ENCODE data around the gene UROC1. TPM values are rescaled to one million over a fixed set of nuclear protein-coding genes. Genes with fewer than 3 reads are reported as not detected.

Gene UROC1
- total and polyA plus RNA-seq, 2 of the 4 experiments (the other 2 are of a cell fraction), result not detected

DNA sequence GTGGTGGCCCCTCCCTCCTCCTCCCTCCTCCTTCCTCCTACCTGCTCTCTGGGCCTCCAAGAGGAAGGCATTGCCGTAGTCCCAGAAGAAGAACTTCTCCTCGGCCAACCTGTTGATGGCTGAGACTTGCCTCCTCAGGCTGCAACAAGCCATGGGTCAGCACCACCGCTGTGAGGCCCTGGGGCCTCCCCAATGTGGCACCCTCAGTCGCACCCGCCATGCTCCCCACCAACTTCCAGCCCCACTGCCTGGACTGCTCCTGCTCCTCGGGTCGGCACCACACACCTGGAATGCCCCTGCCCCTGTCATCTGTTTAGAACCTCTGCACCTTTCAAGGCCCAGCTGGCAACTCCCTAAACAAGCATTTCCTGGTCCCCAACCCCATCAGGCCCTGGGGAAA, 17.6 kb downstream of the UROC1 start:
- Histone ChIP-seq H3K27me3 (ENCODE audit: control insufficient read depth, insufficient read depth, low read length) (peaks cover 20% of the 10 kb centered on the region; the same call in 1 of the 2 replicates), H4K91ac (ENCODE audit: insufficient read depth, low read depth, low read length) (no peak overlapping the region), H3K14ac (replicated peaks; ENCODE audit: low read depth, low read length) (no peak overlapping the region), H2AFZ (replicated peaks; ENCODE audit: low read length, poor library complexity) (no peak overlapping the region), H3K36me3 (ENCODE audit: control insufficient read depth, insufficient read depth, low read length) (no peaks in the 10 kb centered on the region), H3K56ac (ENCODE audit: extremely low read depth, insufficient read depth, low read length) (no peak overlapping the region), H3K4me2 (ENCODE audit: low read depth, low read length) (no peak overlapping the region), H4K20me1 (ENCODE audit: insufficient read depth, low read length) (no peaks in the 10 kb centered on the region), H3K9me3 (ENCODE audit: control insufficient read depth, insufficient read depth, low read length) (no peaks in the 10 kb centered on the region), H4K5ac (ENCODE audit: low read depth, low read length) (no peak overlapping the region), H3K4me3 (ENCODE audit: insufficient read depth, low read depth, low read length) (no peak overlapping the region), H3K18ac (ENCODE audit: low read depth, low read length) (no peak overlapping the region), H3K79me1 (ENCODE audit: low read depth in 1 of 2, low read length in 2 of 2) (no peaks in the 10 kb centered on the region), H3K9me1 (ENCODE audit: insufficient read depth, low read length) (no peaks in the 10 kb centered on the region), H3K27ac (ENCODE audit: insufficient read depth, low read length) (no peak overlapping the region), H2BK120ac (ENCODE audit: low read depth, low read length) (no peak overlapping the region), H2BK5ac (ENCODE audit: low read depth, low read length, poor library complexity, severe bottlenecking) (no peak overlapping the region), H3K4ac (ENCODE audit: low read depth, low read length) (no peak overlapping the region), H3K9ac (ENCODE audit: low read depth, low read length) (no peak overlapping the region), H4K8ac (ENCODE audit: low read depth in 2 of 2, low read length in 2 of 2) (no peak overlapping the region), H3K4me1 (ENCODE audit: control insufficient read depth, insufficient read depth, low read length) (no peaks in the 10 kb centered on the region), H2AK9ac (replicated peaks; ENCODE audit: low read depth, low read length, poor library complexity) (no peak overlapping the region), H3K23ac (ENCODE audit: low read depth, low read length) (no peak overlapping the region), H2AK5ac (ENCODE audit: low read depth, low read length) (no peak overlapping the region), H2BK15ac (ENCODE audit: low read depth, low read length) (no peak overlapping the region), H2BK20ac (ENCODE audit: low read depth, low read length) (no peak overlapping the region)
- WGBS, 2 experiments (ENCODE audit: extremely low coverage in 2 of 2, insufficient read length in 1 of 2), result 63% methylated on average over 4 of the region's 7 CpGs; no CpG with 5 or more reads in 1 of the 2 experiments
- no TSS peak for BruUV-seq (replicated peaks)
- ChIA-PET POLR2A (ENCODE audit: unreplicated experiment) (no interaction called here), CTCF (no interaction called here)
- no peak for ATAC-seq (ENCODE audit: low read depth)
- TF ChIP-seq BHLHE40 (IDR thresholded peaks at IDR 0.05; ENCODE audit: low read depth, low read length), result no peak
- no peak for TF ChIP-seq CHD1 (IDR thresholded peaks at IDR 0.05; ENCODE audit: low read depth, low read length)
- no peak for TF ChIP-seq MAZ (IDR thresholded peaks at IDR 0.05; ENCODE audit: borderline replicate concordance, low read depth, low read length)
- TF ChIP-seq RFX5 (IDR thresholded peaks at IDR 0.05; ENCODE audit: low read depth, low read length), result no peak
- TF ChIP-seq, protein P1, sequence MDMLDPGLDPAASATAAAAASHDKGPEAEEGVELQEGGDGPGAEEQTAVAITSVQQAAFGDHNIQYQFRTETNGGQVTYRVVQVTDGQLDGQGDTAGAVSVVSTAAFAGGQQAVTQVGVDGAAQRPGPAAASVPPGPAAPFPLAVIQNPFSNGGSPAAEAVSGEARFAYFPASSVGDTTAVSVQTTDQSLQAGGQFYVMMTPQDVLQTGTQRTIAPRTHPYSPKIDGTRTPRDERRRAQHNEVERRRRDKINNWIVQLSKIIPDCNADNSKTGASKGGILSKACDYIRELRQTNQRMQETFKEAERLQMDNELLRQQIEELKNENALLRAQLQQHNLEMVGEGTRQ (IDR thresholded peaks at IDR 0.05; ENCODE audit: low read depth, low read length), result no peak
- TF ChIP-seq CEBPB (IDR thresholded peaks at IDR 0.05; ENCODE audit: low read depth, low read length), result no peak
- TF ChIP-seq RCOR1 (IDR thresholded peaks at IDR 0.05; ENCODE audit: insufficient replicate concordance, low read length), result no peak
- no peak for TF ChIP-seq RAD21 (IDR thresholded peaks at IDR 0.05; ENCODE audit: low read length)
- no peak for TF ChIP-seq FOS (IDR thresholded peaks at IDR 0.05; ENCODE audit: low read depth, low read length)
- TF ChIP-seq POLR2A (IDR thresholded peaks at IDR 0.05; ENCODE audit: low read depth, low read length), result no peak
- TF ChIP-seq NFE2L2 (IDR thresholded peaks at IDR 0.05; ENCODE audit: low read depth, low read length), result no peak
- no peak for TF ChIP-seq MXI1 (IDR thresholded peaks at IDR 0.05; ENCODE audit: borderline replicate concordance, low read depth, low read length)
- TF ChIP-seq, protein P2, sequence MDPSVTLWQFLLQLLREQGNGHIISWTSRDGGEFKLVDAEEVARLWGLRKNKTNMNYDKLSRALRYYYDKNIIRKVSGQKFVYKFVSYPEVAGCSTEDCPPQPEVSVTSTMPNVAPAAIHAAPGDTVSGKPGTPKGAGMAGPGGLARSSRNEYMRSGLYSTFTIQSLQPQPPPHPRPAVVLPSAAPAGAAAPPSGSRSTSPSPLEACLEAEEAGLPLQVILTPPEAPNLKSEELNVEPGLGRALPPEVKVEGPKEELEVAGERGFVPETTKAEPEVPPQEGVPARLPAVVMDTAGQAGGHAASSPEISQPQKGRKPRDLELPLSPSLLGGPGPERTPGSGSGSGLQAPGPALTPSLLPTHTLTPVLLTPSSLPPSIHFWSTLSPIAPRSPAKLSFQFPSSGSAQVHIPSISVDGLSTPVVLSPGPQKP (IDR thresholded peaks at IDR 0.05; ENCODE audit: borderline replicate concordance, low read depth, low read length), result no peak
- TF ChIP-seq MAFK (IDR thresholded peaks at IDR 0.05; ENCODE audit: low read depth, low read length), result no peak
- TF ChIP-seq, protein P3, sequence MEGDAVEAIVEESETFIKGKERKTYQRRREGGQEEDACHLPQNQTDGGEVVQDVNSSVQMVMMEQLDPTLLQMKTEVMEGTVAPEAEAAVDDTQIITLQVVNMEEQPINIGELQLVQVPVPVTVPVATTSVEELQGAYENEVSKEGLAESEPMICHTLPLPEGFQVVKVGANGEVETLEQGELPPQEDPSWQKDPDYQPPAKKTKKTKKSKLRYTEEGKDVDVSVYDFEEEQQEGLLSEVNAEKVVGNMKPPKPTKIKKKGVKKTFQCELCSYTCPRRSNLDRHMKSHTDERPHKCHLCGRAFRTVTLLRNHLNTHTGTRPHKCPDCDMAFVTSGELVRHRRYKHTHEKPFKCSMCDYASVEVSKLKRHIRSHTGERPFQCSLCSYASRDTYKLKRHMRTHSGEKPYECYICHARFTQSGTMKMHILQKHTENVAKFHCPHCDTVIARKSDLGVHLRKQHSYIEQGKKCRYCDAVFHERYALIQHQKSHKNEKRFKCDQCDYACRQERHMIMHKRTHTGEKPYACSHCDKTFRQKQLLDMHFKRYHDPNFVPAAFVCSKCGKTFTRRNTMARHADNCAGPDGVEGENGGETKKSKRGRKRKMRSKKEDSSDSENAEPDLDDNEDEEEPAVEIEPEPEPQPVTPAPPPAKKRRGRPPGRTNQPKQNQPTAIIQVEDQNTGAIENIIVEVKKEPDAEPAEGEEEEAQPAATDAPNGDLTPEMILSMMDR (conservative IDR thresholded peaks at IDR 0.05; ENCODE audit: low read depth, low read length), result no peak
- TF ChIP-seq SMC3 (IDR thresholded peaks at IDR 0.05; ENCODE audit: low read depth, low read length), result no peak
- in situ Hi-C loops (cut with MboI; ENCODE audit: low sequenced_read_pairs), result no loop called here
- dilution Hi-C loops (cut with HindIII; ENCODE audit: low sequenced_read_pairs, unreplicated experiment), result no loop called here
- intact Hi-C loops (cut with micrococcal nuclease), result no loop called here
- no peak for DNase-seq
